Naive B cell (primary cell): ENCODE results near the gene PARG. TPM values are rescaled to one million over a fixed set of nuclear protein-coding genes. Genes with fewer than 3 reads are reported as not detected.
A peak's percentile ranks its signal among the peaks of the same experiment; 100 is the strongest.
"Not testable (repeated sequence)": the region's sequence is repeated elsewhere in the genome, so short reads cannot be mapped to it uniquely, and the experiment has no call there.

Experiments
- ATAC-seq, 2 donors: fragments of 150-1000 bp; cut with Tn5 transposase; 2 replicates each; pipeline ENCODE4 v1.10.0; 2021; ENCODE audit warnings: low read depth in 2 of 2, mild to moderate bottlenecking in 2 of 2, moderate library complexity in 2 of 2
- DNase-seq: peaks from one replicate; pipeline ENCODE4 v3.0.0; 2022
- H3K27ac Mint-ChIP-seq, 6 donors: one replicate each; pipeline ENCODE4 v1.8.0; 2020 to 2022; ENCODE audit warnings: mild to moderate bottlenecking in 6 of 6, mixed read lengths in 6 of 6, moderate library complexity in 5 of 6, inconsistent platforms in 2 of 6
- H3K27me3 Mint-ChIP-seq, 3 donors: one replicate each; pipeline ENCODE4 v1.8.0; 2021 to 2022; ENCODE audit warnings: mixed read lengths in 3 of 3, mild to moderate bottlenecking in 1 of 3
- H3K36me3 Mint-ChIP-seq, 2 donors: one replicate each; pipeline ENCODE4 v1.8.0; 2020 to 2022; ENCODE audit warnings: mixed read lengths in 2 of 2, inconsistent platforms in 1 of 2, mild to moderate bottlenecking in 1 of 2
- H3K4me1 Mint-ChIP-seq, 3 donors: one replicate each; pipeline ENCODE4 v1.8.0; 2020 to 2022; ENCODE audit warnings: mixed read lengths in 3 of 3, inconsistent platforms in 1 of 3, mild to moderate bottlenecking in 1 of 3, moderate library complexity in 1 of 3
- H3K4me3 Mint-ChIP-seq, 8 donors: one replicate each; pipeline ENCODE4 v1.8.0; 2020 to 2022; ENCODE audit warnings: mild to moderate bottlenecking in 8 of 8, mixed read lengths in 8 of 8, moderate library complexity in 8 of 8, inconsistent platforms in 2 of 8
- H3K9me3 Mint-ChIP-seq, 7 donors: one replicate each; pipeline ENCODE4 v1.8.0; 2020 to 2022; ENCODE audit warnings: mixed read lengths in 7 of 7, mild to moderate bottlenecking in 5 of 7, inconsistent platforms in 2 of 7, moderate library complexity in 1 of 7
- polyA plus RNA-seq, 6 donors: library from polyadenylated mRNA; unstranded; fragments of 300-500 nt; fragmentation: Illumina TruSeq; gene quantifications; one replicate each; pipeline ENCODE4 v1.2.3, GENCODE V29; 2021; ENCODE audit warnings: low read depth in 6 of 6

The PARG gene
- polyA plus RNA-seq, 6 donors from 2014 or later = 4.3 to 18.9 (median 10.8) TPM

- H3K36me3 Mint-ChIP-seq = not testable (repeated sequence)
These were observed 59.5 kb downstream of the PARG start for GRCh38 chr10:49882327-49882726.

GRCh38 chr10:49872740-49873139 is 69.1 kb downstream of the PARG start:
- not testable (repeated sequence) for H3K4me3 Mint-ChIP-seq, H3K27ac Mint-ChIP-seq, H3K27me3 Mint-ChIP-seq, H3K36me3 Mint-ChIP-seq, H3K9me3 Mint-ChIP-seq, DNase-seq, H3K4me1 Mint-ChIP-seq, ATAC-seq

More at GRCh38 chr10:49882327-49882726, 59.5 kb downstream of the PARG start:
- ATAC-seq, H3K4me1 Mint-ChIP-seq, DNase-seq, H3K27me3 Mint-ChIP-seq, H3K4me3 Mint-ChIP-seq, H3K9me3 Mint-ChIP-seq: not testable (repeated sequence)
- peak overlapping the region in 1 of 6 donors; percentile 11 for H3K27ac Mint-ChIP-seq

DNA sequence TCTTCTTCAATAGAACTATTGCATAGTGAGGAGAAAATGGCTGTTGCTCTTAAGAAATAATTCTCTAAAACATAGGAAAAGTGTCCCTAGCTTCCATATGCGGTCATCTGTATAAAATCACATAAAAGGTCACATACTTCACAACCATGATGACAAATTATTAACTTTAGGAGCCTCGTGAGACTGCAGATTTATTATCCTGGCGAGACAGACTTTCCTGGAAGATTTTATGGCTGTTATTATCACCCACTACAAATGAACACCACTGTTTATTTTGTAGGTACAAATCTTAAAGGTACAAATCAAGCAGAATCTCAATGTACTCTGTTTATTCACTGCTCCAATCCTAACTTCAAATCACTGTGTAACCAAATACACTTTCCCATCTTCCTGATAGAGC is 70.4 kb downstream of the PARG start:
- H3K27me3 Mint-ChIP-seq, H3K36me3 Mint-ChIP-seq, H3K4me3 Mint-ChIP-seq, H3K4me1 Mint-ChIP-seq, DNase-seq, ATAC-seq, H3K27ac Mint-ChIP-seq, H3K9me3 Mint-ChIP-seq: not testable (repeated sequence)

- ATAC-seq, H3K4me1 Mint-ChIP-seq, H3K4me3 Mint-ChIP-seq, H3K36me3 Mint-ChIP-seq, H3K27me3 Mint-ChIP-seq, H3K27ac Mint-ChIP-seq, H3K9me3 Mint-ChIP-seq, DNase-seq: not testable (repeated sequence)
These were observed 81.9 kb downstream of the PARG start for GRCh38 chr10:49859933-49860332.

GRCh38 chr10:49858697-49859382 is 83.0 kb downstream of the PARG start:
- ATAC-seq, H3K9me3 Mint-ChIP-seq, H3K27me3 Mint-ChIP-seq, H3K27ac Mint-ChIP-seq, H3K36me3 Mint-ChIP-seq, H3K4me3 Mint-ChIP-seq, H3K4me1 Mint-ChIP-seq, DNase-seq: not testable (repeated sequence)

DNA sequence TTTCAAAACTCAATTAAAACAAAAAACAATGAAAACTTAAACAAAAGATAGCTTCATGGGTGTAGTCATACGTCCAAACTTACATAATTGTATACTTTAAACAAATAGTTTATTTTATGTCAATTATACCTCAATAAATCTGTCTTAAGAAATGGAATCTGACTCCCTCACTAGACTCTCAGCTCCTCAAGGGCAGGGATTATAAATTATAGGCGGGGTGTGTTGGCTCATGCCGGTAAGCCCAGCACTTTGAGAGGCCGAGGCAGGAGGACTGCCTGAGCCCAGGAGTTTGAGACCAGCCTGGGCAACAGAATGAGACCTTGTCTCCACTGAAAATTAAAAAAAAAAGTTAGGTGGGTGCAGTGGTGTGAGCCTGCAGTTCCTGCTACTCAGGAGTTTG is 92.3 kb downstream of the PARG start:
- DNase-seq, ATAC-seq, H3K9me3 Mint-ChIP-seq, H3K4me1 Mint-ChIP-seq, H3K27ac Mint-ChIP-seq, H3K36me3 Mint-ChIP-seq, H3K4me3 Mint-ChIP-seq, H3K27me3 Mint-ChIP-seq: not testable (repeated sequence)

GRCh38 chr10:49844775-49845595 is 96.8 kb downstream of the PARG start:
- Mint-ChIP-seq H3K27me3 (no peaks in the 10 kb centered on the region), H3K36me3 (peaks cover 1 to 35% of the 10 kb centered on the region in 2 donors), H3K4me3 (no peak overlapping the region)

DNA sequence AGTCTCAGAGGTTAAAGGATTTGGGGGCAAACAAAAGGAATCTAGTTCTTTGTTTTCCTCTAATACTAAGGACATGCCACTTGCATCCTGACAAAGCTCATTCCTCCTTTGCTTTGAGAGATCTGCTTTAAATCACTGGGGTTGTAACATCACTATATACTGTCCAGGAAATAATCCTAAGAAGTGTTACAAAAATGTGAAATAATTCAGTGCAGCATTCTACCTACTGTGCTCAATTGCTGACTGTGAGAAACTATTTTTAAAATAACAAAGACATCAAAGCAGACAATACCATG is 99.5 kb downstream of the PARG start:
- not testable (repeated sequence) for H3K27me3 Mint-ChIP-seq, DNase-seq, H3K27ac Mint-ChIP-seq, H3K4me1 Mint-ChIP-seq, H3K9me3 Mint-ChIP-seq, H3K4me3 Mint-ChIP-seq, ATAC-seq
- H3K36me3 Mint-ChIP-seq = peaks cover 8 to 47% of the 10 kb centered on the region in 2 donors

More at GRCh38 chr10:49844775-49845595, 96.8 kb downstream of the PARG start:
- DNase-seq (no peak), ATAC-seq (no peak)
- Mint-ChIP-seq H3K4me1 (no peaks in the 10 kb centered on the region), H3K27ac (no peak overlapping the region), H3K9me3 (no peaks in the 10 kb centered on the region)

DNA sequence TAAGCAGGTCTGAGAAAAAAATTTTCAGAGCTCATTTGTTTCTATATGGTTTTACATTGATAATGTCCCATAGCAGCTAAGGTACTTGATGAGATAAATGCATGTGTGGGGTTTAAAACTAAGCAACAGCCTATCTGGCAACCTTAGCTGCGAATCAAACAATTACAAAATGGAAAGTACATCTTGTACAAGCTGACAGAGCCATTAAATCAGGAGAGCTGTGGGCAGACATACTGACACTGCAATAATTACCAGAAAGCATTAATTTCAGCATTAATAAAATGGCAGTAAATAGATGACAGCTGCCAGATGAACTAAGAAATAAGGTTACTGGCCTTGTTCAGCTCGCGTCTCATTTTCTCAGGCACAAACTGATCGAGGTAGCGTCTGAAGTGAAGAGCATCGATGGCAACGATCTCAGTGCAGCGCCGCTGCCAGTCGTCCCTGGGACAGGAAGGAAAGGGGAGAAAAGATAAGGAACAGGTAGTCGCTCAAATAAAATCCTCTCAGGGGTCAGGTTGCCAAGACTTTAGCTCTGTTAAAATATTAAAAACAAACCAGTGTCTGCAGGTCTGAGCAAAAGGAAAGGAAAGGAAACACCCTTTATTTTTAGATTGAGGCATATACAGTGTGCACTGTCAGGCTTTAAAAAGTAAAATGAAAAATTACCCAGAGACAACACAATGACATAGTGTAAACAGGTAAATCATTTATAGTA is 100.1 kb downstream of the PARG start:
- H3K27me3 Mint-ChIP-seq = no peaks in the 10 kb centered on the region
- H3K4me3 Mint-ChIP-seq = no peak overlapping the region
- no peak for ATAC-seq
- H3K27ac Mint-ChIP-seq = peak overlapping the region in 2 of 6 donors; percentile 20 to 21
- H3K4me1 Mint-ChIP-seq = no peaks in the 10 kb centered on the region
- H3K36me3 Mint-ChIP-seq = peaks cover 8 to 47% of the 10 kb centered on the region in 2 donors
- DNase-seq = no peak
- H3K9me3 Mint-ChIP-seq = no peaks in the 10 kb centered on the region

- no peaks in the 10 kb centered on the region for H3K27me3 Mint-ChIP-seq
- DNase-seq (no peak), ATAC-seq (no peak)
- H3K4me1 Mint-ChIP-seq = no peaks in the 10 kb centered on the region
- no peak overlapping the region for H3K4me3 Mint-ChIP-seq
- H3K27ac Mint-ChIP-seq = no peak overlapping the region
- H3K36me3 Mint-ChIP-seq = peaks cover 17 to 40% of the 10 kb centered on the region in 2 donors
- H3K9me3 Mint-ChIP-seq = no peaks in the 10 kb centered on the region
These were observed 104.1 kb downstream of the PARG start for GRCh38 chr10:49837685-49838084.

DNA sequence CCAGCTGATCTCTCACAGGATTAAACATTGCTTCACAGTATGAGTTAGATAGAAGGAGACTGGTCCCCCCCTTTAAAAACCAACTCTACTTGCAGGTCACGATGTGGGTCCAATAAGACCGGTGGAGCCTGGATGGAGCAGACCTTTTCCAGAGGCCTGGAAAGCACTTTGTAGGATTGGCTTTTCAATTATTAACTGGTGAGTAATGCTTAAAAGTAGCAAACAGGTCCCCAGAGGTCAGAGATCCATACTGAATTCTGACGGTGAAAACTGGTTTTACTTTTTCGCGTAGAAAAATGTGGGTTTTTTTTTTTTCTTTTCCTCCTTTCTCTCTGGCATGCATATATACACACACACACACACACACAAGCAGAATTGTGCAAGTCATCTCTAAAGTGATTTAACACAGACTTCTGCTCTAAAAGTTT is 104.8 kb downstream of the PARG start:
- Mint-ChIP-seq H3K27ac (no peak overlapping the region), H3K36me3 (peaks cover 22 to 34% of the 10 kb centered on the region in 2 donors), H3K27me3 (no peaks in the 10 kb centered on the region), H3K9me3 (no peaks in the 10 kb centered on the region), H3K4me3 (no peak overlapping the region), H3K4me1 (no peaks in the 10 kb centered on the region)
- no peak for DNase-seq
- no peak for ATAC-seq

GRCh38 chr10:49834976-49835375 is 106.9 kb downstream of the PARG start:
- Mint-ChIP-seq H3K27me3 (no peaks in the 10 kb centered on the region), H3K27ac (no peak overlapping the region), H3K4me1 (no peaks in the 10 kb centered on the region), H3K9me3 (no peaks in the 10 kb centered on the region), H3K4me3 (no peak overlapping the region), H3K36me3 (peaks cover 29 to 32% of the 10 kb centered on the region in 2 donors)
- ATAC-seq (no peak), DNase-seq (no peak)

DNA sequence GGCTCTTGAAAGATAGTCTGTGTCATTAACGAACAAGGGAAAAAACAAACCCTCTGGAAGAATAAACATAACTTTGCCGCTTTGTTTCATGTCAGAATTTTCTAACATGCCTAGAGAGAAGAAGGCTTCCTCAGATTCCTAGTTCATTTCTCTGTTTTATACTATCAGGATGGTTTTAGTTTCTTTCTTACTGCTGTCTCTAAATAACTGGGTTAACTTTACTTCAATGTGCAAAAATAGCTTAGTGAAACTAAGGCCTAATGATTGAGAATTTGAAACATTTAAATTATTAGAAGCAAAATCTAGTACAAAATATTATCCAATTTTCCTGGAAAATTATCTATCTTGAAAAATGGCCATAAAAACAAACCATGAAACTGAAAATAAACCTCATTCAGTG is 107.6 kb downstream of the PARG start:
- no peak overlapping the region for H3K4me3 Mint-ChIP-seq
- no peak overlapping the region for H3K27ac Mint-ChIP-seq
- H3K4me1 Mint-ChIP-seq = no peaks in the 10 kb centered on the region
- no peak for ATAC-seq
- no peak for DNase-seq
- peaks cover 22 to 25% of the 10 kb centered on the region in 2 donors for H3K36me3 Mint-ChIP-seq
- no peaks in the 10 kb centered on the region for H3K9me3 Mint-ChIP-seq
- no peaks in the 10 kb centered on the region for H3K27me3 Mint-ChIP-seq

DNA sequence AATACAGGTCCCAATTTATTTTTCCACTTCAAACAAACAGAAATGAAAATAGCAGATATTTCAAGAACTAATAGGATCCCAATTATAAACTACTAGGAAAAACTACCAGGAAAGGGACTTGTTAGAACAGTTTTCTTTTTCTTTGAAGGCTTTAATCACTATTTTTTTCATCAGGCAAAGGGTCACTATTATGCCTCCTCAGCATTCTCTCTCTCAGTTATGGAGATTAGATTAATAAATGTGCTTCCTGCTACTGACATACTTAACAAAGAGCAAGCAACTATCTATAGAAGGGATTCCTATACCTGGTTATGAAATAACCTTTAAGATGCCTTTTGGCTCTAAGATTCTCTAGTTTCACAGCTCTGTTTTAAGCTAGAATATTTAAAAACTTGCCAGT is 108.7 kb downstream of the PARG start:
- H3K27me3 Mint-ChIP-seq = no peaks in the 10 kb centered on the region
- no peak overlapping the region for H3K27ac Mint-ChIP-seq
- no peak overlapping the region for H3K4me3 Mint-ChIP-seq
- no peaks in the 10 kb centered on the region for H3K9me3 Mint-ChIP-seq
- ATAC-seq (no peak), DNase-seq (no peak)
- no peaks in the 10 kb centered on the region for H3K4me1 Mint-ChIP-seq
- peaks cover 20 to 22% of the 10 kb centered on the region in 2 donors for H3K36me3 Mint-ChIP-seq
